WTC11 (cell line): ENCODE data around the gene SEMA6C. TPM values are rescaled to one million over a fixed set of nuclear protein-coding genes. Genes with fewer than 3 reads are reported as not detected.

Experiments
- ATF3 ChIP-seq: sonication (generic); formaldehyde crosslinking; conservative IDR thresholded peaks from 2 replicates; pipeline ENCODE4 v1.8.1; 2022; ENCODE audit warnings: mild to moderate bottlenecking, missing genetic modification reagents
- E2F4 ChIP-seq: sonication (generic); formaldehyde crosslinking; IDR thresholded peaks from 2 replicates; pipeline ENCODE4 v1.8.1; 2022; ENCODE audit warnings: low read depth, mild to moderate bottlenecking, moderate library complexity, missing genetic modification reagents, borderline replicate concordance
- ELF4 ChIP-seq: sonication (generic); formaldehyde crosslinking; IDR thresholded peaks from 2 replicates; pipeline ENCODE4 v1.8.1; 2022; ENCODE audit warnings: low read depth, mild to moderate bottlenecking, moderate library complexity, missing genetic modification reagents
- ETV6 ChIP-seq: sonication (generic); formaldehyde crosslinking; IDR thresholded peaks from 2 replicates; pipeline ENCODE4 v1.8.1; 2022; ENCODE audit warnings: mild to moderate bottlenecking, missing genetic modification reagents
- FOXJ3 ChIP-seq: sonication (generic); formaldehyde crosslinking; IDR thresholded peaks from 2 replicates; pipeline ENCODE4 v1.9.0; 2021; ENCODE audit warnings: missing genetic modification reagents, mild to moderate bottlenecking, borderline replicate concordance
- IRF2 ChIP-seq: sonication (generic); formaldehyde crosslinking; IDR thresholded peaks from 2 replicates; pipeline ENCODE4 v1.8.0; 2022; ENCODE audit warnings: low read depth, missing genetic modification reagents, borderline replicate concordance
- JUN ChIP-seq: sonication (generic); formaldehyde crosslinking; IDR thresholded peaks from 2 replicates; pipeline ENCODE4 v1.8.0; 2023; ENCODE audit warnings: mild to moderate bottlenecking, missing genetic modification reagents
- KAT7 ChIP-seq: sonication (generic); formaldehyde crosslinking; IDR thresholded peaks from 2 replicates; pipeline ENCODE4 v1.8.1; 2023; ENCODE audit warnings: missing genetic modification reagents, mild to moderate bottlenecking, borderline replicate concordance
- MAX ChIP-seq: sonication (generic); formaldehyde crosslinking; IDR thresholded peaks from 2 replicates; pipeline ENCODE4 v1.8.0; 2022; ENCODE audit warnings: mild to moderate bottlenecking, missing genetic modification reagents
- MYBL2 ChIP-seq: sonication (generic); formaldehyde crosslinking; IDR thresholded peaks from 2 replicates; pipeline ENCODE4 v1.8.1; 2023; ENCODE audit warnings: mild to moderate bottlenecking, moderate library complexity, missing genetic modification reagents
- NFE2L1 ChIP-seq: sonication (generic); formaldehyde crosslinking; IDR thresholded peaks from 2 replicates; pipeline ENCODE4 v1.8.1; 2023; ENCODE audit warnings: missing genetic modification reagents
- RORB ChIP-seq: fragments of 250-450 bp; sonication (Bioruptor Pico); IDR thresholded peaks from 2 replicates; pipeline ENCODE4 v1.9.0; 2021; ENCODE audit warnings: mild to moderate bottlenecking
- TEAD4 ChIP-seq: sonication (generic); formaldehyde crosslinking; IDR thresholded peaks from 2 replicates; pipeline ENCODE4 v1.8.0; 2022; ENCODE audit warnings: mild to moderate bottlenecking, missing genetic modification reagents
- ZNF121 ChIP-seq: sonication (generic); formaldehyde crosslinking; IDR thresholded peaks from 2 replicates; pipeline ENCODE4 v1.8.0; 2023; ENCODE audit warnings: missing genetic modification reagents
- ZNF396 ChIP-seq: fragments of 250-450 bp; sonication (Bioruptor Pico); IDR thresholded peaks from 2 replicates; pipeline ENCODE4 v1.8.0; 2021; ENCODE audit warnings: mild to moderate bottlenecking, moderate library complexity, borderline replicate concordance
- ZNF416 ChIP-seq: fragments of 250-450 bp; sonication (Bioruptor Pico); IDR thresholded peaks from 2 replicates; pipeline ENCODE4 v1.9.0; 2021; ENCODE audit warnings: mild to moderate bottlenecking, inconsistent platforms
- ZNF512 ChIP-seq: sonication (generic); formaldehyde crosslinking; IDR thresholded peaks from 2 replicates; pipeline ENCODE4 v1.8.1; 2022; ENCODE audit warnings: missing genetic modification reagents, borderline replicate concordance
- ZSCAN18 ChIP-seq: fragments of 250-450 bp; sonication (Bioruptor Pico); IDR thresholded peaks from 2 replicates; pipeline ENCODE4 v2.1.2; 2022; ENCODE audit warnings: mild to moderate bottlenecking, moderate library complexity
- total RNA-seq: library from RNA; stranded (reverse); gene quantifications from 3 replicates; pipeline ENCODE4 v1.2.3, GENCODE V29; 2021
- TF ChIP-seq, protein P1 (sequence below): sonication (generic); formaldehyde crosslinking; IDR thresholded peaks from 2 replicates; pipeline ENCODE4 v1.8.1; 2023; ENCODE audit warnings: mild to moderate bottlenecking, missing genetic modification reagents, moderate library complexity
- TF ChIP-seq, protein P2 (sequence below): sonication (generic); formaldehyde crosslinking; IDR thresholded peaks from 2 replicates; pipeline ENCODE4 v1.8.1; 2022; ENCODE audit warnings: mild to moderate bottlenecking, moderate library complexity, missing genetic modification reagents
- TF ChIP-seq, protein P3 (sequence below): fragments of 250-450 bp; sonication (Bioruptor Pico); IDR thresholded peaks from 2 replicates; pipeline ENCODE4 v1.9.0; 2021; ENCODE audit warnings: moderate library complexity, mild to moderate bottlenecking, inconsistent platforms, borderline replicate concordance
- TF ChIP-seq, protein P4 (sequence below): sonication (generic); formaldehyde crosslinking; IDR thresholded peaks from 2 replicates; pipeline ENCODE4 v1.8.0; 2022; ENCODE audit warnings: mild to moderate bottlenecking, missing genetic modification reagents
- TF ChIP-seq, protein P5 (sequence below): sonication (generic); formaldehyde crosslinking; IDR thresholded peaks from 2 replicates; pipeline ENCODE4 v1.8.1; 2023; ENCODE audit warnings: mild to moderate bottlenecking, missing genetic modification reagents, borderline replicate concordance
- TF ChIP-seq, protein P6 (sequence below): sonication (generic); formaldehyde crosslinking; IDR thresholded peaks from 2 replicates; pipeline ENCODE4 v1.8.1; 2023; ENCODE audit warnings: mild to moderate bottlenecking, missing genetic modification reagents

Gene SEMA6C
- total RNA-seq, 1 experiment from 2014 or later, result 21.0 TPM

DNA sequence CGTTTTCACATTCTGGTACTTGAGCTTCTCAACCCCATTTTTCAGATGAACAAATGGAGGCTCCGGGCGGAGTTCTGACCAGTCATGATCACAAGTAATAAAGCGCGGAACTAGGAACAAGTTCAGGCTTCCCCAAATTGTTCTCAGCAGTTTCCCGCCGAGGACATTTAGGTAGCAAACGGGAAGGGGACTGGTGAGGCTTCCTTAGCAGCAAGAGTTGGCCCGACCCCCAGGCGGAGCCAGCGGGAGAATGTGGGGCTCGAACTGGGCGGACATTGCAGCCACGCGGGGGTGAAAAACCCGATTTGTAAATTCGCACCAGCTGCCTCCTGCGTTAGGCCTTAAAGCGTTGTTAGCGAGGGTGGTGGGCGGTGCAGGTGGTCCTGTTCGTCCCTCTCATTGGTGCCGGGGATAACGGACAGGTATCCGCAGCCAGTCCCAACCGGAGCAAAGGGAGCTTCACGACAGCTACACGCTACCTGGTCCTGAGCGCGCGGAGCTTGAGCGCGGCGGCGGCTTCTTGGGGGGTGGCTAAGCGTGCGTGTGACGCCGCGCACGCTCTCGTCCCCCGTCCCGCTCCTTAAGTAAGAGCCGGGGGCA lies 15.3 kb downstream of the SEMA6C start (continued):
- TF ChIP-seq MAX, result peak; percentile 84
- peak; percentile 44; the same call in 1 of the 2 replicates for TF ChIP-seq NFE2L1
- no peak; the same call in 1 of the 2 replicates for TF ChIP-seq ETV6
- TF ChIP-seq, protein P1, sequence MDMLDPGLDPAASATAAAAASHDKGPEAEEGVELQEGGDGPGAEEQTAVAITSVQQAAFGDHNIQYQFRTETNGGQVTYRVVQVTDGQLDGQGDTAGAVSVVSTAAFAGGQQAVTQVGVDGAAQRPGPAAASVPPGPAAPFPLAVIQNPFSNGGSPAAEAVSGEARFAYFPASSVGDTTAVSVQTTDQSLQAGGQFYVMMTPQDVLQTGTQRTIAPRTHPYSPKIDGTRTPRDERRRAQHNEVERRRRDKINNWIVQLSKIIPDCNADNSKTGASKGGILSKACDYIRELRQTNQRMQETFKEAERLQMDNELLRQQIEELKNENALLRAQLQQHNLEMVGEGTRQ (CRISPR knock-in tag), result peak; percentile 57
- TF ChIP-seq ZNF512 (CRISPR knock-in tag), result no peak
- TF ChIP-seq ZNF416, result no peak
- TF ChIP-seq KAT7 (CRISPR knock-in tag), result no peak
- no peak for TF ChIP-seq TEAD4 (CRISPR knock-in tag)
- no peak for TF ChIP-seq ZNF396 (CRISPR knock-in tag)
- no peak for TF ChIP-seq IRF2 (CRISPR knock-in tag)
- peak; percentile 56; the same call in 1 of the 2 replicates for TF ChIP-seq E2F4 (CRISPR knock-in tag)
- no peak for TF ChIP-seq RORB
- no peak for TF ChIP-seq FOXJ3 (CRISPR knock-in tag)
- TF ChIP-seq JUN (CRISPR knock-in tag), result no peak
- no peak for TF ChIP-seq ELF4
- TF ChIP-seq, protein P2, sequence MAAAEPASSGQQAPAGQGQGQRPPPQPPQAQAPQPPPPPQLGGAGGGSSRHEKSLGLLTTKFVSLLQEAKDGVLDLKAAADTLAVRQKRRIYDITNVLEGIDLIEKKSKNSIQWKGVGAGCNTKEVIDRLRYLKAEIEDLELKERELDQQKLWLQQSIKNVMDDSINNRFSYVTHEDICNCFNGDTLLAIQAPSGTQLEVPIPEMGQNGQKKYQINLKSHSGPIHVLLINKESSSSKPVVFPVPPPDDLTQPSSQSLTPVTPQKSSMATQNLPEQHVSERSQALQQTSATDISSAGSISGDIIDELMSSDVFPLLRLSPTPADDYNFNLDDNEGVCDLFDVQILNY (CRISPR knock-in tag), result peak; percentile 77
- TF ChIP-seq, protein P3, sequence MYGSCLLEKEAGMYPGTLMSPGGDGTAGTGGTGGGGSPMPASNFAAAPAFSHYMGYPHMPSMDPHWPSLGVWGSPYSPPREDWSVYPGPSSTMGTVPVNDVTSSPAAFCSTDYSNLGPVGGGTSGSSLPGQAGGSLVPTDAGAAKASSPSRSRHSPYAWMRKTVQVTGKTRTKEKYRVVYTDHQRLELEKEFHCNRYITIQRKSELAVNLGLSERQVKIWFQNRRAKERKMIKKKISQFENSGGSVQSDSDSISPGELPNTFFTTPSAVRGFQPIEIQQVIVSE, result no peak
- no peak for TF ChIP-seq ZSCAN18
- TF ChIP-seq, protein P4, sequence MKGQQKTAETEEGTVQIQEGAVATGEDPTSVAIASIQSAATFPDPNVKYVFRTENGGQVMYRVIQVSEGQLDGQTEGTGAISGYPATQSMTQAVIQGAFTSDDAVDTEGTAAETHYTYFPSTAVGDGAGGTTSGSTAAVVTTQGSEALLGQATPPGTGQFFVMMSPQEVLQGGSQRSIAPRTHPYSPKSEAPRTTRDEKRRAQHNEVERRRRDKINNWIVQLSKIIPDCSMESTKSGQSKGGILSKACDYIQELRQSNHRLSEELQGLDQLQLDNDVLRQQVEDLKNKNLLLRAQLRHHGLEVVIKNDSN (CRISPR knock-in tag), result peak; percentile 52; the same call in 1 of the 2 replicates
- no peak for TF ChIP-seq ATF3 (CRISPR knock-in tag)
- no peak for TF ChIP-seq MYBL2 (CRISPR knock-in tag)
- TF ChIP-seq, protein P5, sequence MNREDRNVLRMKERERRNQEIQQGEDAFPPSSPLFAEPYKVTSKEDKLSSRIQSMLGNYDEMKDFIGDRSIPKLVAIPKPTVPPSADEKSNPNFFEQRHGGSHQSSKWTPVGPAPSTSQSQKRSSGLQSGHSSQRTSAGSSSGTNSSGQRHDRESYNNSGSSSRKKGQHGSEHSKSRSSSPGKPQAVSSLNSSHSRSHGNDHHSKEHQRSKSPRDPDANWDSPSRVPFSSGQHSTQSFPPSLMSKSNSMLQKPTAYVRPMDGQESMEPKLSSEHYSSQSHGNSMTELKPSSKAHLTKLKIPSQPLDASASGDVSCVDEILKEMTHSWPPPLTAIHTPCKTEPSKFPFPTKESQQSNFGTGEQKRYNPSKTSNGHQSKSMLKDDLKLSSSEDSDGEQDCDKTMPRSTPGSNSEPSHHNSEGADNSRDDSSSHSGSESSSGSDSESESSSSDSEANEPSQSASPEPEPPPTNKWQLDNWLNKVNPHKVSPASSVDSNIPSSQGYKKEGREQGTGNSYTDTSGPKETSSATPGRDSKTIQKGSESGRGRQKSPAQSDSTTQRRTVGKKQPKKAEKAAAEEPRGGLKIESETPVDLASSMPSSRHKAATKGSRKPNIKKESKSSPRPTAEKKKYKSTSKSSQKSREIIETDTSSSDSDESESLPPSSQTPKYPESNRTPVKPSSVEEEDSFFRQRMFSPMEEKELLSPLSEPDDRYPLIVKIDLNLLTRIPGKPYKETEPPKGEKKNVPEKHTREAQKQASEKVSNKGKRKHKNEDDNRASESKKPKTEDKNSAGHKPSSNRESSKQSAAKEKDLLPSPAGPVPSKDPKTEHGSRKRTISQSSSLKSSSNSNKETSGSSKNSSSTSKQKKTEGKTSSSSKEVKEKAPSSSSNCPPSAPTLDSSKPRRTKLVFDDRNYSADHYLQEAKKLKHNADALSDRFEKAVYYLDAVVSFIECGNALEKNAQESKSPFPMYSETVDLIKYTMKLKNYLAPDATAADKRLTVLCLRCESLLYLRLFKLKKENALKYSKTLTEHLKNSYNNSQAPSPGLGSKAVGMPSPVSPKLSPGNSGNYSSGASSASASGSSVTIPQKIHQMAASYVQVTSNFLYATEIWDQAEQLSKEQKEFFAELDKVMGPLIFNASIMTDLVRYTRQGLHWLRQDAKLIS, result no peak
- no peak for TF ChIP-seq ZNF121 (CRISPR knock-in tag)
- TF ChIP-seq, protein P6, sequence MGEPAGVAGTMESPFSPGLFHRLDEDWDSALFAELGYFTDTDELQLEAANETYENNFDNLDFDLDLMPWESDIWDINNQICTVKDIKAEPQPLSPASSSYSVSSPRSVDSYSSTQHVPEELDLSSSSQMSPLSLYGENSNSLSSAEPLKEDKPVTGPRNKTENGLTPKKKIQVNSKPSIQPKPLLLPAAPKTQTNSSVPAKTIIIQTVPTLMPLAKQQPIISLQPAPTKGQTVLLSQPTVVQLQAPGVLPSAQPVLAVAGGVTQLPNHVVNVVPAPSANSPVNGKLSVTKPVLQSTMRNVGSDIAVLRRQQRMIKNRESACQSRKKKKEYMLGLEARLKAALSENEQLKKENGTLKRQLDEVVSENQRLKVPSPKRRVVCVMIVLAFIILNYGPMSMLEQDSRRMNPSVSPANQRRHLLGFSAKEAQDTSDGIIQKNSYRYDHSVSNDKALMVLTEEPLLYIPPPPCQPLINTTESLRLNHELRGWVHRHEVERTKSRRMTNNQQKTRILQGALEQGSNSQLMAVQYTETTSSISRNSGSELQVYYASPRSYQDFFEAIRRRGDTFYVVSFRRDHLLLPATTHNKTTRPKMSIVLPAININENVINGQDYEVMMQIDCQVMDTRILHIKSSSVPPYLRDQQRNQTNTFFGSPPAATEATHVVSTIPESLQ, result no peak
